Calu3 (cell line): ENCODE measurements around the gene C1QTNF6. TPM values are rescaled to one million over a fixed set of nuclear protein-coding genes. Genes with fewer than 3 reads are reported as not detected.

Experiments
- BruUV-seq: library from RNA; stranded (reverse); fragments of 400-500 nt; replicated peaks from 2 replicates; lab custom pipeline; 2021; lab: Mats Ljungman, UMichigan
- CTCF ChIA-PET: fragments of 300-600 bp; sonication (Branson Sonifier 250); formaldehyde crosslinking; loops from one replicate; lab custom pipeline; 2022; ENCODE audit warnings: antibody characterized with exemption; lab: Charles Lee
- DNase-seq: peaks from one replicate; pipeline ENCODE4 v3.0.0; 2022
- H3K27ac Mint-ChIP-seq: one replicate; pipeline ENCODE4 v1.8.0; 2022; ENCODE audit warnings: mixed read lengths; ENCODE audit not compliant: unreplicated experiment
- H3K27me3 Mint-ChIP-seq: one replicate; pipeline ENCODE4 v1.8.0; 2022; ENCODE audit warnings: mixed read lengths; ENCODE audit not compliant: unreplicated experiment
- H3K36me3 Mint-ChIP-seq: one replicate; pipeline ENCODE4 v1.8.0; 2022; ENCODE audit warnings: mild to moderate bottlenecking, moderate library complexity, mixed read lengths; ENCODE audit not compliant: insufficient read depth, unreplicated experiment
- H3K4me1 Mint-ChIP-seq: one replicate; pipeline ENCODE4 v1.8.0; 2022; ENCODE audit warnings: mild to moderate bottlenecking, low read depth, mixed read lengths; ENCODE audit not compliant: unreplicated experiment
- H3K4me3 Mint-ChIP-seq: one replicate; pipeline ENCODE4 v1.8.0; 2022; ENCODE audit warnings: mild to moderate bottlenecking, low read depth, moderate library complexity, mixed read lengths; ENCODE audit not compliant: unreplicated experiment
- H3K9me3 Mint-ChIP-seq: one replicate; pipeline ENCODE4 v1.8.0; 2022; ENCODE audit warnings: low read depth, mixed read lengths; ENCODE audit not compliant: unreplicated experiment
- CTCF ChIP-seq: fragments of 200-600 bp; IDR thresholded peaks from one replicate; pipeline ENCODE4 v1.8.0; 2022; ENCODE audit warnings: antibody characterized with exemption; ENCODE audit not compliant: unreplicated experiment
- intact Hi-C: fragments of 100-400 bp; cut with micrococcal nuclease; formaldehyde crosslinking; loops from one replicate; pipeline ENCODE4 v1.10.0; 2022; ENCODE audit not compliant: unreplicated experiment
- total RNA-seq: library from RNA; stranded (reverse); gene quantifications from 2 replicates; pipeline ENCODE4 v1.2.3, GENCODE V29; 2022

C1QTNF6 gene
- total RNA-seq, 1 experiment from 2014 or later: 6.2 TPM

- no TSS peak for BruUV-seq
Observed at GRCh38 chr22:37181681-37182080, 6.4 kb downstream of the C1QTNF6 start.

GRCh38 chr22:37180531-37181231 is 7.4 kb downstream of the C1QTNF6 start:
- no peak for DNase-seq
- peaks cover 28% of the 10 kb centered on the region for H3K27me3 Mint-ChIP-seq
- CTCF ChIA-PET: no interaction called here
- peaks cover 13% of the 10 kb centered on the region for H3K36me3 Mint-ChIP-seq
- TF ChIP-seq CTCF: no peak
- H3K4me1 Mint-ChIP-seq: peaks cover 38% of the 10 kb centered on the region
- no peak overlapping the region for H3K27ac Mint-ChIP-seq
- no TSS peak for BruUV-seq
- no peaks in the 10 kb centered on the region for H3K9me3 Mint-ChIP-seq
- H3K4me3 Mint-ChIP-seq: no peak overlapping the region
- intact Hi-C loops: no loop called here

More at GRCh38 chr22:37181681-37182080, 6.4 kb downstream of the C1QTNF6 start:
- no peak for DNase-seq
- peaks cover 18% of the 10 kb centered on the region for H3K27me3 Mint-ChIP-seq
- H3K9me3 Mint-ChIP-seq: no peaks in the 10 kb centered on the region
- no peak overlapping the region for H3K4me3 Mint-ChIP-seq
- peaks cover 14% of the 10 kb centered on the region for H3K36me3 Mint-ChIP-seq
- H3K27ac Mint-ChIP-seq: no peak overlapping the region
- intact Hi-C loops: no loop called here
- CTCF ChIA-PET: no interaction called here
- H3K4me1 Mint-ChIP-seq: peaks cover 38% of the 10 kb centered on the region
- no peak for TF ChIP-seq CTCF

GRCh38 chr22:37179622-37180420 is 8.2 kb downstream of the C1QTNF6 start:
- H3K9me3 Mint-ChIP-seq: no peaks in the 10 kb centered on the region
- no peak for DNase-seq
- BruUV-seq: no TSS peak

DNA sequence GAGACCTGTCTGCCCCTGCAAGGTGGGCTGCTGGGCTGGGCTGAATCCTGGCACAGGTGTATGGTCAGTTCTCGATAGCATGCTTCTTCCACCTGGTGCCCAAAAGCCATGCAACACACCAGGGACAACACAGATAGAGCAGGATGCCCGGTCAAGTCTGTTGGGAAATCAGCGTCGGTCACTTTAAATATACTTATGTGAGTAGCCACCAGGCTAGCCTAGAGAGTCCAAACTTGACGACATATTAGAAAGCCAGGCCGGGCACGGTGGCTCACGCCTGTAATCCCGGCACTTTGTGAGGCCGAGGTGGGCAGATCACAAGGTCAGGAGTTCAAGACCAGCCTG is 8.9 kb downstream of the C1QTNF6 start:
- DNase-seq: no peak
- Mint-ChIP-seq H3K9me3 (no peaks in the 10 kb centered on the region), H3K4me3 (no peak overlapping the region), H3K27ac (no peak overlapping the region), H3K27me3 (peaks cover 44% of the 10 kb centered on the region), H3K4me1 (peaks cover 36% of the 10 kb centered on the region), H3K36me3 (peaks cover 13% of the 10 kb centered on the region)
- no peak for TF ChIP-seq CTCF
- BruUV-seq: no TSS peak
- intact Hi-C loops: no loop called here
- CTCF ChIA-PET: no interaction called here

More at GRCh38 chr22:37179622-37180420, 8.2 kb downstream of the C1QTNF6 start:
- peaks cover 36% of the 10 kb centered on the region for H3K4me1 Mint-ChIP-seq
- H3K27me3 Mint-ChIP-seq: peaks cover 37% of the 10 kb centered on the region
- peaks cover 13% of the 10 kb centered on the region for H3K36me3 Mint-ChIP-seq
- intact Hi-C loops: no loop called here
- H3K27ac Mint-ChIP-seq: no peak overlapping the region
- CTCF ChIA-PET: no interaction called here
- no peak for TF ChIP-seq CTCF
- no peak overlapping the region for H3K4me3 Mint-ChIP-seq
